GM10847 (cell line): Measurements from ENCODE around the gene ASCL1.

Experiments used
- POLR2A ChIP-seq: IDR thresholded peaks from 2 replicates; pipeline ENCODE4 v1.6.1; 2011; ENCODE audit not compliant: insufficient read length; ENCODE audit errors: extremely low read depth

The ASCL1 gene

GRCh38 chr12:102946042-102946441 lies 11.4 kb upstream of the ASCL1 start:
- TF ChIP-seq POLR2A: no peak

- TF ChIP-seq POLR2A: no peak
Measured at GRCh38 chr12:102948941-102949352, 8.5 kb upstream of the ASCL1 start.

- TF ChIP-seq POLR2A: no peak
Measured at GRCh38 chr12:102950107-102950949, 7.1 kb upstream of the ASCL1 start.

- TF ChIP-seq POLR2A: no peak
Measured at GRCh38 chr12:102950950-102951619, 6.4 kb upstream of the ASCL1 start.

GRCh38 chr12:102951841-102952240 lies 5.6 kb upstream of the ASCL1 start:
- no peak for TF ChIP-seq POLR2A

- TF ChIP-seq POLR2A: no peak
Measured at GRCh38 chr12:102953221-102953620, 4.3 kb upstream of the ASCL1 start.

GRCh38 chr12:102954134-102954533 lies 3.3 kb upstream of the ASCL1 start:
- no peak for TF ChIP-seq POLR2A

GRCh38 chr12:102955926-102956737 lies 1.3 kb upstream of the ASCL1 start:
- TF ChIP-seq POLR2A: no peak

GRCh38 chr12:102956738-102957327 lies 641 bp upstream of the ASCL1 start:
- no peak for TF ChIP-seq POLR2A

- no peak for TF ChIP-seq POLR2A
Measured at GRCh38 chr12:102958073-102958829, 777 bp downstream of the ASCL1 start.

- no peak for TF ChIP-seq POLR2A
Measured at GRCh38 chr12:102958830-102959176, 1.3 kb downstream of the ASCL1 start.

GRCh38 chr12:102959391-102959790 lies 1.9 kb downstream of the ASCL1 start:
- no peak for TF ChIP-seq POLR2A

- no peak for TF ChIP-seq POLR2A
Measured at GRCh38 chr12:102960766-102961465, 3.4 kb downstream of the ASCL1 start.

GRCh38 chr12:102961466-102961855 lies 4.0 kb downstream of the ASCL1 start:
- no peak for TF ChIP-seq POLR2A

- TF ChIP-seq POLR2A: no peak
Measured at GRCh38 chr12:102962532-102962931, 5.1 kb downstream of the ASCL1 start.

- no peak for TF ChIP-seq POLR2A
Measured at GRCh38 chr12:102962986-102963385, 5.5 kb downstream of the ASCL1 start.
